ENCODE results near the gene PRKACA. TPM values are rescaled to one million over a fixed set of nuclear protein-coding genes. Genes with fewer than 3 reads are reported as not detected.

The PRKACA gene
- total RNA-seq, 1 experiment from 2014 or later = 57.3 TPM

DNA sequence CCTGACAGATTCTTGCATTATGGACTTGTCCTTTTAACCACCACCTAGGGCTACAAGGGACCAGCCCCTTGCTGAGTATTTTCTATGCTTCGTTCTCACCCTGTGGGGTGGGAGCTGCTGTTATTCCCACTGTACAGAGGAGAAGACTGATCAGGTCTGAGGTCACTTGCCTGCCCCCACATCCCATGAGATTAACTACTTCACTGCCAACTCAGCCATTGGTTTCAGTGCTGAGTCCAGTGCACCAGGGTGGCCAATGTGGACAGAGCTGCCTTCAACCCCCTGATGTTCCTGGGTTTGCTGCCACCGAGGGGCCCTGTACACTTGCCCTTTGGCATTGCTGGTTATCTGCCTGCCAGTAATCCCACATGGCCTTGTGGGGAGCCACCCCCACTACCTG is 6.9 kb downstream of the PRKACA start:
- intact Hi-C loops (cut with micrococcal nuclease; ENCODE audit: unreplicated experiment) = no loop called here
- no peaks in the 10 kb centered on the region for H3K4me1 Mint-ChIP-seq (ENCODE audit: low read depth, unreplicated experiment)
- no TSS peak for BruUV-seq (replicated peaks)
- peaks cover 10% of the 10 kb centered on the region for H3K36me3 Mint-ChIP-seq (ENCODE audit: insufficient read depth, unreplicated experiment)
- CTCF ChIA-PET = interaction anchor here (0.6 kb wide), 1 partner anchor 1378 kb away, joined by 4 read pairs; no protein-coding TSS in a partner anchor
- DNase-seq = no peak
- no peak overlapping the region for H3K4me3 Mint-ChIP-seq (ENCODE audit: low read depth, unreplicated experiment)
- no peak overlapping the region for H3K27ac Mint-ChIP-seq (ENCODE audit: unreplicated experiment)
- TF ChIP-seq, protein P1, sequence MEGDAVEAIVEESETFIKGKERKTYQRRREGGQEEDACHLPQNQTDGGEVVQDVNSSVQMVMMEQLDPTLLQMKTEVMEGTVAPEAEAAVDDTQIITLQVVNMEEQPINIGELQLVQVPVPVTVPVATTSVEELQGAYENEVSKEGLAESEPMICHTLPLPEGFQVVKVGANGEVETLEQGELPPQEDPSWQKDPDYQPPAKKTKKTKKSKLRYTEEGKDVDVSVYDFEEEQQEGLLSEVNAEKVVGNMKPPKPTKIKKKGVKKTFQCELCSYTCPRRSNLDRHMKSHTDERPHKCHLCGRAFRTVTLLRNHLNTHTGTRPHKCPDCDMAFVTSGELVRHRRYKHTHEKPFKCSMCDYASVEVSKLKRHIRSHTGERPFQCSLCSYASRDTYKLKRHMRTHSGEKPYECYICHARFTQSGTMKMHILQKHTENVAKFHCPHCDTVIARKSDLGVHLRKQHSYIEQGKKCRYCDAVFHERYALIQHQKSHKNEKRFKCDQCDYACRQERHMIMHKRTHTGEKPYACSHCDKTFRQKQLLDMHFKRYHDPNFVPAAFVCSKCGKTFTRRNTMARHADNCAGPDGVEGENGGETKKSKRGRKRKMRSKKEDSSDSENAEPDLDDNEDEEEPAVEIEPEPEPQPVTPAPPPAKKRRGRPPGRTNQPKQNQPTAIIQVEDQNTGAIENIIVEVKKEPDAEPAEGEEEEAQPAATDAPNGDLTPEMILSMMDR (IDR thresholded peaks at IDR 0.05; ENCODE audit: unreplicated experiment) = no peak
- no peaks in the 10 kb centered on the region for H3K9me3 Mint-ChIP-seq (ENCODE audit: low read depth, unreplicated experiment)
- H3K27me3 Mint-ChIP-seq (ENCODE audit: unreplicated experiment) = no peaks in the 10 kb centered on the region

DNA sequence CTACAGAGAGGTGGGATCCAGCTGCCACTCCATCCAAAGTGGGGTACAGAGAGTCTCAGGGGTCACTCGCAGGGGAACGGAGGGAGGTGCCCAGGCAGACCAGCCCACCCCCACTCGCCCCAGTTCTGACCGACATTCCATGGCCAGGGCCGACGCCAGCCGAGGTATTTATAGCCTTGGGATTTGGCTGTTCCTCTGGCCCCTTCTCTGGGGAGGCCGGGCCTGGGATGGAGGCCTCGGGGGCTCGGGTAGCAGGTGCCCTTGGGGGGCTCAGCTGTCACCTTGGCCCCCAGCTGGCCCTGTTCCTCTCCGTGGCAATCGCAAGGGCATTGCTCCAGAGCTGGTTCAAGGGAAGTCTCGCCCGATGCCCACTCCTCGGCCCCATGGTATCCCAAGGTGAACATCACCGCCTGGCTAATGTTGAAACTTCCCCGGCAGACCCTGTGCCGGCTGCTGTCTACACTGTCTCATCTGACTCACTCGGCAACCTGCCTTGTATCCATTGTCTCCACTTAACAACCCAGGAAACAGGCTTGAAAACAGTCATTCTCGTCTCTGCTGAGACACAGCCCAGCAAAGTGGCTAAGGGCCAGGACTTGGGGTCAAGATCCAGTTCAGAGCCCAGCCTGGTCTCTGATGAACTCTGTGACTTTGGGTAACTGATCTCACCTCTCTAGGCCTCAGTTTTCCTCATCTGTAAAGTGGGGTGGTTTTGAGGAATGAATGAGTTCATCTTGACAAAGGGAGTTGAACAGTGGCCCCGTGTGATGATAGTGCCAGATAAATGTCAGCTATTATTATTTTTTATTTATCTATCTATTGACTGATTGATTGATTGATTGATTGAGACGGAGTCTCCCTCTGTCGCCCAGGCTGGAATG is 9.7 kb downstream of the PRKACA start:
- H3K27me3 Mint-ChIP-seq (ENCODE audit: unreplicated experiment) = no peaks in the 10 kb centered on the region
- no TSS peak for BruUV-seq (replicated peaks)
- no peak overlapping the region for H3K4me3 Mint-ChIP-seq (ENCODE audit: low read depth, unreplicated experiment)
- TF ChIP-seq, protein P1 (IDR thresholded peaks at IDR 0.05; ENCODE audit: unreplicated experiment) = no peak
- no peak overlapping the region for H3K27ac Mint-ChIP-seq (ENCODE audit: unreplicated experiment)
- no peaks in the 10 kb centered on the region for H3K4me1 Mint-ChIP-seq (ENCODE audit: low read depth, unreplicated experiment)
- DNase-seq = no peak
- intact Hi-C loops (cut with micrococcal nuclease; ENCODE audit: unreplicated experiment) = no loop called here
- no peaks in the 10 kb centered on the region for H3K9me3 Mint-ChIP-seq (ENCODE audit: low read depth, unreplicated experiment)
- peaks cover 6% of the 10 kb centered on the region for H3K36me3 Mint-ChIP-seq (ENCODE audit: insufficient read depth, unreplicated experiment)
- CTCF ChIA-PET = no interaction called here

DNA sequence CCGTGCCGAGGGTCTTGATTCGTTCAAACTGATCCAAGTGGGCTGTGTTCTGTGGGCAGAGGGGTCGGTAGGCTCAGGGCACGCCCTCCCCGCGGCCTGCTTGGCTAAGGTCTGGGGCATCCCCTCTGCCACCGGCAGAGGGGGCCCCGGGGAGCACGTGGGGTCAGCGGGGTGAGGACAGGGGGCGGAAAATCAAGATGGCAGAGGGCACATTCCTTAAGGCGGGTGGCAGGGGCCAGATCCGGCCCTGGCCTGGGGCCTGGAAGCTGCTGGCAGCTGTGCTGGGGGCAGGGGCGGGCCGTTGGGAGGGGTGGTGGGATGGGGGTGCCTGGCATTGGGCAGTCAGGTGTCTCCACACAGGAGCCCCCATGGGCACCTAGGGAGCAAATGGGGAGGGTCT is 10.7 kb downstream of the PRKACA start:
- Mint-ChIP-seq H3K9me3 (ENCODE audit: low read depth, unreplicated experiment) (no peaks in the 10 kb centered on the region), H3K27me3 (ENCODE audit: unreplicated experiment) (no peaks in the 10 kb centered on the region), H3K27ac (ENCODE audit: unreplicated experiment) (no peak overlapping the region), H3K4me1 (ENCODE audit: low read depth, unreplicated experiment) (no peaks in the 10 kb centered on the region), H3K36me3 (ENCODE audit: insufficient read depth, unreplicated experiment) (peaks cover 9% of the 10 kb centered on the region), H3K4me3 (ENCODE audit: low read depth, unreplicated experiment) (no peak overlapping the region)
- TF ChIP-seq, protein P1 (IDR thresholded peaks at IDR 0.05; ENCODE audit: unreplicated experiment) = no peak
- no TSS peak for BruUV-seq (replicated peaks)
- intact Hi-C loops (cut with micrococcal nuclease; ENCODE audit: unreplicated experiment) = no loop called here
- CTCF ChIA-PET = no interaction called here
- no peak for DNase-seq

DNA sequence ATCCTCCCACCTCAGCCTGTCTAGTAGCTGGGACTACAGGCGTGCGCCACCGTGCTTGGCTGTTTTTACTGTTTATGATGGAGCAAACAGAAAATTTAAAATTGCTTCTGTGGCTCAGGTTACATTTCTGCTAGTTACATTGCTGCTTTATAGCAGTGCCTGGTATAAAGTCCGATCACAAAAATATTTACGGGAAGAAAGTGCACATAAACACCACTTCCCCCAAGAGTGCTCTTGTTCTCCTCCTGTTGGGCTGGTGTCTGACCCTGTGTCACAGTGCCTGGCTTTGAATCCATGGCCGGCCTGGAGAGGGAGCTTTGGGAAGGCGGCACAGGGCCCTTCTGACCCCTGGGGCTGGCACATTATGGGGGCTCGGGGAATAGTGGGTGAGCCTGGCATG is 11.9 kb downstream of the PRKACA start:
- H3K4me1 Mint-ChIP-seq (ENCODE audit: low read depth, unreplicated experiment) = no peaks in the 10 kb centered on the region
- CTCF ChIA-PET = no interaction called here
- no peak overlapping the region for H3K4me3 Mint-ChIP-seq (ENCODE audit: low read depth, unreplicated experiment)
- H3K27me3 Mint-ChIP-seq (ENCODE audit: unreplicated experiment) = no peaks in the 10 kb centered on the region
- peaks cover 11% of the 10 kb centered on the region for H3K36me3 Mint-ChIP-seq (ENCODE audit: insufficient read depth, unreplicated experiment)
- no peak overlapping the region for H3K27ac Mint-ChIP-seq (ENCODE audit: unreplicated experiment)
- no TSS peak for BruUV-seq (replicated peaks)
- TF ChIP-seq, protein P1 (IDR thresholded peaks at IDR 0.05; ENCODE audit: unreplicated experiment) = no peak
- no peak for DNase-seq
- H3K9me3 Mint-ChIP-seq (ENCODE audit: low read depth, unreplicated experiment) = no peaks in the 10 kb centered on the region
- intact Hi-C loops (cut with micrococcal nuclease; ENCODE audit: unreplicated experiment) = no loop called here
